Measurements from ENCODE around the gene STPG2. TPM values are rescaled to one million over a fixed set of nuclear protein-coding genes. Genes with fewer than 3 reads are reported as not detected.

Gene STPG2
- total and polyA plus RNA-seq, 4 donors: 0.10 to 1.6 (median 0.27) TPM

DNA sequence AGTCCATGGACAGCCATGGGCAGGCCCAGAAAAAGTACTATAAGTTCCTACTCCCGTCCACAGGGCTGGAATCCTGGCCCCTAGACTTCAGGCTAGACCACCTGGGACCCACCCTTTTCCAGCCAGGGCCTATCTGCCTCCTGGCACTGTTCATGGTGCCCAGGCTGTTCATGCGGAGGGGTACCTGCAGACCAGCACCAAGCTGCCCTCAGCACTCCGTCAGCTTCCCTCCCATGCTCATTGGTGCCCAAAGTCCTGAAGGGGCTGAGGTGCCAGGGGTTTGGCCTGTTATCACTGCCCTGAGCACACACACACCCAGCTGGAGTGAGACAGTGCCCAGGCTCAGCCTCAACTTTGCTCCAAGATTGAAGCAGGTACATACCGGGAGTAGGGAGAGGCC, 477.7 kb downstream of the STPG2 start:
- TF ChIP-seq, protein P1, sequence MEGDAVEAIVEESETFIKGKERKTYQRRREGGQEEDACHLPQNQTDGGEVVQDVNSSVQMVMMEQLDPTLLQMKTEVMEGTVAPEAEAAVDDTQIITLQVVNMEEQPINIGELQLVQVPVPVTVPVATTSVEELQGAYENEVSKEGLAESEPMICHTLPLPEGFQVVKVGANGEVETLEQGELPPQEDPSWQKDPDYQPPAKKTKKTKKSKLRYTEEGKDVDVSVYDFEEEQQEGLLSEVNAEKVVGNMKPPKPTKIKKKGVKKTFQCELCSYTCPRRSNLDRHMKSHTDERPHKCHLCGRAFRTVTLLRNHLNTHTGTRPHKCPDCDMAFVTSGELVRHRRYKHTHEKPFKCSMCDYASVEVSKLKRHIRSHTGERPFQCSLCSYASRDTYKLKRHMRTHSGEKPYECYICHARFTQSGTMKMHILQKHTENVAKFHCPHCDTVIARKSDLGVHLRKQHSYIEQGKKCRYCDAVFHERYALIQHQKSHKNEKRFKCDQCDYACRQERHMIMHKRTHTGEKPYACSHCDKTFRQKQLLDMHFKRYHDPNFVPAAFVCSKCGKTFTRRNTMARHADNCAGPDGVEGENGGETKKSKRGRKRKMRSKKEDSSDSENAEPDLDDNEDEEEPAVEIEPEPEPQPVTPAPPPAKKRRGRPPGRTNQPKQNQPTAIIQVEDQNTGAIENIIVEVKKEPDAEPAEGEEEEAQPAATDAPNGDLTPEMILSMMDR (IDR thresholded peaks at IDR 0.05; ENCODE audit: control extremely low read depth, extremely low read depth): no peak
- Histone ChIP-seq H3K4me3 (no peak overlapping the region), H3K27me3 (ENCODE audit: control insufficient read depth in 3 of 3, insufficient read depth in 3 of 3, low read length in 2 of 3) (no peaks in the 10 kb centered on the region), H3K27ac (ENCODE audit: low read depth in 1 of 2, low read length in 1 of 2) (no peak overlapping the region), H3K4me1 (ENCODE audit: control insufficient read depth in 5 of 5, insufficient read depth in 5 of 5, low read length in 5 of 5) (no peaks in the 10 kb centered on the region), H3K9ac (ENCODE audit: insufficient read depth in 1 of 2, low read length in 2 of 2) (no peak overlapping the region), H3K9me3 (ENCODE audit: control insufficient read depth in 4 of 4, insufficient read depth in 3 of 4, low read length in 3 of 4) (peaks cover 0 to 13% (median 0%) of the 10 kb centered on the region in 4 donors), H3K36me3 (ENCODE audit: control insufficient read depth in 4 of 4, insufficient read depth in 4 of 4, low read length in 4 of 4) (no peaks in the 10 kb centered on the region)
- WGBS, 2 donors: 73 to 82% methylated on average over 4 of the region's 4 CpGs
- no peak for ATAC-seq (ENCODE audit: insufficient read depth, low FRiP score)
- no peak for DNase-seq

DNA sequence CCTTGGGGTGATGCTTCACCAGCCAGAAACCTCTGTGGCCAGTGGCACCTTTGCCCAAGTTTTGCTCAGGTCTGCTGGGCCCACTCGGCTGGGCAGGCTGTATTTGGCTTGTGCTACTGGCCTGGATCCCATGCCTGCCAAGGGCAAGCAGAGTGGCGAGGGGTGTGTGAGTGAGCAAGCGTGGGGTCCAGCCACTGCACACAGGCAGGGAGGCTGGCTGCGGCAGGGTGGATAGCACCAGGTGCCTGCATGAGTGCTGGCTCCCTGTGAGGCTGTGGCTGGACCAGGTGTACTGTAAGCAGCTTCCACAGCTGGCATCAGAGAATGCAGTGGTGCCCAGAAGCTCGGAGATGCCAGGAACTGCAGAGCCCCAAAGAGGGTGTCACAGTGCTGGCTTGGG, 478.5 kb downstream of the STPG2 start:
- 88 to 92% methylated on average over 5 of the region's 5 CpGs for WGBS, 2 donors

DNA sequence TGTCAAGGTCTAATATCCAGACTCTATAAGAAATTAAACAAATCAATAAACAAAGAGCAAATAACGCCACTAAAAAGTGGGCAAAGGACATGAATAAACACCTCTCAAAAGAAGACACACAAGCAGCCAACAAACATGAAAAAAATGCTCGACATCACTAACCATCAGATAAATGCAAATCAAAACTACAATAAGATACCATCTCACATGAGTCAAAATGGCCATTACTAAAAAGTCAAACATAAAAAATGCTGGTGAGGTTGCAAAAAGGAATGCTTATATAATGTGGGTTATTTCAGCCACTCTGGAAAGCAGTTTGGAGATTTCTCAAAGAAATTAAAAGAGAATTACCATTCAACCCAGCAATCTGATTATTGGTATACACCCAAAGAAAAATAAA, 481.1 kb downstream of the STPG2 start:
- DNase-seq (no peak), ATAC-seq (ENCODE audit: insufficient read depth, low FRiP score) (no peak)
- Histone ChIP-seq H3K9me3 (ENCODE audit: control insufficient read depth in 4 of 4, insufficient read depth in 3 of 4, low read length in 3 of 4) (peaks cover 0 to 13% (median 2%) of the 10 kb centered on the region in 4 donors), H3K27ac (ENCODE audit: low read depth in 1 of 2, low read length in 1 of 2) (no peak overlapping the region), H3K36me3 (ENCODE audit: control insufficient read depth in 4 of 4, insufficient read depth in 4 of 4, low read length in 4 of 4) (no peaks in the 10 kb centered on the region), H3K27me3 (ENCODE audit: control insufficient read depth in 3 of 3, insufficient read depth in 3 of 3, low read length in 2 of 3) (no peaks in the 10 kb centered on the region), H3K9ac (ENCODE audit: insufficient read depth in 1 of 2, low read length in 2 of 2) (no peak overlapping the region), H3K4me3 (no peak overlapping the region), H3K4me1 (ENCODE audit: control insufficient read depth in 5 of 5, insufficient read depth in 5 of 5, low read length in 5 of 5) (no peaks in the 10 kb centered on the region)
- TF ChIP-seq, protein P1 (IDR thresholded peaks at IDR 0.05; ENCODE audit: control extremely low read depth, extremely low read depth): no peak
- 76 to 93% methylated on average over 2 of the region's 2 CpGs for WGBS, 2 donors

More for the DNA sequence above, 478.5 kb downstream of the STPG2 start:
- ATAC-seq (ENCODE audit: insufficient read depth, low FRiP score) (no peak), DNase-seq (no peak)
- Histone ChIP-seq H3K27me3 (ENCODE audit: control insufficient read depth in 3 of 3, insufficient read depth in 3 of 3, low read length in 2 of 3) (no peaks in the 10 kb centered on the region), H3K9ac (ENCODE audit: insufficient read depth in 1 of 2, low read length in 2 of 2) (no peak overlapping the region), H3K9me3 (ENCODE audit: control insufficient read depth in 4 of 4, insufficient read depth in 3 of 4, low read length in 3 of 4) (peaks cover 0 to 13% (median 0%) of the 10 kb centered on the region in 4 donors), H3K4me1 (ENCODE audit: control insufficient read depth in 5 of 5, insufficient read depth in 5 of 5, low read length in 5 of 5) (no peaks in the 10 kb centered on the region), H3K4me3 (no peak overlapping the region), H3K27ac (ENCODE audit: low read depth in 1 of 2, low read length in 1 of 2) (no peak overlapping the region), H3K36me3 (ENCODE audit: control insufficient read depth in 4 of 4, insufficient read depth in 4 of 4, low read length in 4 of 4) (no peaks in the 10 kb centered on the region)
- TF ChIP-seq, protein P1 (IDR thresholded peaks at IDR 0.05; ENCODE audit: control extremely low read depth, extremely low read depth): no peak
